Suppressor macrophage treated with lipopolysaccharide for 4 hours (primary cell): ENCODE data around the gene NALCN.

Source experiments
- DNase-seq: peaks from one replicate; pipeline ENCODE4 v3.0.0-alpha.2; 2020

NALCN gene

DNA sequence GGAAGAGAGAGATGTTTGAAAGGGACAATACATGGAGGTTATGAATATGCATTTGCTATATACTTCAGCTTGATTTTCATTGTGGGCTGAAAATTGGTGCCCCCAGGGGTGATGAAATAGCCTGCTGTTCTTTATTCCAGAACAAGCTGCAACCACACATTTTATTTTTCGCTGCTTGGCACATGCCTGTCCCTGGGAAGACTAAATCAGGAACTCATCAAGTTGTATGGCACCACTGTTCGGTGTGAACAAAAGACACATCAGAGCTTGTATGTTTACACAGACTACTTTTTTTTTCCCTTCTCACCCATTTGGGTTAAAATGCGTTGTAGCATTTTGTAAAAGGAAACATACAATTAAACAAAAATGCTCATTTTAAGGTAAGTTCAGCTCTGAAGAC lies 230.7 kb downstream of the NALCN start:
- DNase-seq: no peak

DNA sequence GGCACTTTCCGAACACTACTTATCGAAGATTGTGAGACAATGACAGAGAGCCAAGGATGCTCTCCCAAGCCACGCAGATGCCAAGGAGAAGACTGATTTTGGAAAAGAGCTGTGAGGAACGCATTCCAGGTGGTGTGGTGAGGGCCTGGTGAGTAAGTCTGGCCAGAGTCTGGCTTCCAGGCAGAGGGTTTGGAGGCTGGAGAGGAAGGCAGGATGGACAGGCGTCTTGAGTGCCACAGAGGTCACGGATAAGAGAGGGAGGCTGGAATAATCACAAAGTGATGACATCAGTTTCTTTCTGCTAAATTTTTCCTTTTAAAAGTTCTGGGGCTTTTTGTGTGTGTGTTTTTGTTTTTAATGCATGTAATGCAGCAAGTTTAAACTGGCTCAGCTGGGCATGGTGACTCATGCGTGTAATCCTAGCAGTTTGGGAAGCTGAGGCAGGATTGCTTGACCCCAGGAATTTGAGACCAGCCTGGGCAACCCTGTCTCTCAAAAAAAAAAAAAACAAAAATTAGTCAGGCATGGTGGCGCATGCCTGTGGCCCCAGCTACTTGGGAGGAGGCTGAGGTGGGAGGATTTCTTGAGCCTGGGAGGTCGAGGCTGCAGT lies 235.1 kb downstream of the NALCN start:
- DNase-seq: no peak

DNA sequence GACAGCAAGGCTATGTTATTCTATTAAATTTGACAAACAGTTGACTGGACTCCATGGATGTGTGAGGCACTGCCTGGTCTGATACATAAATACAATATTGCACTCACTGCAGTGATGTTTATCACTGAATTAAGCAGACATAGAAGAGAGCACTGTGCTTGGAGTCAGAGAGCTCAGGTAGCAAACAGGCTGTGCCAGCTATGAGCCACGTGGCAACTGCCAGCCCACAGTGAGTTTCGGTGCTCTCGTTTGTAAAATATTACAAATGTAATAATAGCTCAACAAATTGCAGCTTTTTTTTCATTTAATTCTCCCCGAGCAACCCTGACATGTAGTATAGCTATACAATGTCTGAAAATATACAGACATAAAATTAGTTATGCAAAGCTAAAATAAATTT lies 237.3 kb downstream of the NALCN start:
- DNase-seq: no peak

DNA sequence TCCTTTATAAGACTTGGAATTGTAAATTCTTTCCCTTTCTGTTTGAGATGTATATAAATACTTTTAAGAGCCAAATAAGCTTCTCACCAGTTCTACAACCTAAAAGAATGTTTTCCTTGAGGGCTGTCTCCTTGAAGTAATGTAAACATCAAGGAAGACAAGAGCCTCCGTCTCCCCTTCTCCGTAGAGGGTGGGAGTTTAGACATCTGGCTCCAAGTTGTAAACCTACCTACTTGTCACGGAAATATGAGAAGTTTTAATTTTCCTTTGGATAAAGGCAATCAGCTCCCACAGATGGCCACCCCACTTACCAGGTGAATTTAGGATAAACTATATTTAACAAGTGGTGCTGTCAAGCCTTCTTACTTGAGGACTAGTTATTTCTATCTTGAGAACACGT lies 237.9 kb downstream of the NALCN start:
- no peak for DNase-seq

DNA sequence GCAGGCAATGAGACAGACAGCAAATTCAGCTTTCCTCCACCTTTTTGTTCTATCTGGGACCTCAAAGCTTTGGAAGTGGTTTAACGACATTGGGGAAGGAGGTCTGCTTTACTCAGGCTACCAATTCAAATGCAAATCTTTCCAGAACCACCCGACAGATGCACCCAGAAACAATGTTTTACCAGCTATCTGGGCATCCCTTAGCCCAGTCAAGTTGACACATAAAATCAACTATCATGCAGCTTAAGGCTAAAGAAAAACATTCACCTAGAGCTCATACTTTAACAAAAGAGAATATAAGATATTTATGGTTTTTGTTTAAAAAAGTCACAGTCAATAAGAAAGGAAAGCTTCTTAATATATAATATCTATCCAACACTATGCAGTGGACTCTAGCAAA lies 246.0 kb downstream of the NALCN start:
- DNase-seq: no peak

DNA sequence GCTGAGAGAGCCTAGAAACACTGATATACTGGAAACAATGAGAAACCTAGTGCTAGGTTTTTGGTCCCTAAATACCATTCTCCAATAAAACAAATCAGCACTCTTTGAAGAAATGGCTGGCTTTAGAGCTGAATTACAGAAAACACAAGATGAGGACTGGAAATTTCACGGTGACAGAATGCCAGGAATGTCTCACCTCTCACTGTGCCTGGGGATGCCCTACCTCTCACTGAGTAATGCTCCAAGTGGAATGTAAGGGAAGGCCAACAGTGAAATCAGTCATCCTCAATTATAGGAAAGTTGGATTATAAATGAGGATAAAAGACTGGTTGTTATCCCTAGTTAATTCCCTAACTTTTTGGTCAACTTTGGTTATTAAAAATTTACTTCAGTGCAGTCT lies 259.0 kb downstream of the NALCN start:
- DNase-seq: no peak

DNA sequence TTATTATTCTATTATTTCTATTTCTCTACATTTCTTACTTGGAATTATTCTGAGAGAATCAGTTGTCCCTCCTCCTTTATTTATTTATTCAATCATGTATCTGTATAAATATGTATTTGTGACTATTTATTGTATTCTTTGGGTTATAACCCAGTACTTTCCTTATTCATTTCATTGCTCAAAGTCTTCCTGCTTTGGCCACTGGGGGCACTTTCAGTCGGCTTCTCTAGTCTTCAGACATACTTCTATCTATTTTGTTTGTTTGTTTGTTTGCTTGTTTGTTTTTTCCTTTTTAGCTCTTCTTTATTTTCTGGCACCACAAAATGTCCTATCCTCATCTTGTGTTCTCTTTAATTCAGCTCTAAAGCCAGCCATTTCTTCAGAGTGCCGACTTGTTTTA lies 260.4 kb downstream of the NALCN start:
- DNase-seq: no peak

DNA sequence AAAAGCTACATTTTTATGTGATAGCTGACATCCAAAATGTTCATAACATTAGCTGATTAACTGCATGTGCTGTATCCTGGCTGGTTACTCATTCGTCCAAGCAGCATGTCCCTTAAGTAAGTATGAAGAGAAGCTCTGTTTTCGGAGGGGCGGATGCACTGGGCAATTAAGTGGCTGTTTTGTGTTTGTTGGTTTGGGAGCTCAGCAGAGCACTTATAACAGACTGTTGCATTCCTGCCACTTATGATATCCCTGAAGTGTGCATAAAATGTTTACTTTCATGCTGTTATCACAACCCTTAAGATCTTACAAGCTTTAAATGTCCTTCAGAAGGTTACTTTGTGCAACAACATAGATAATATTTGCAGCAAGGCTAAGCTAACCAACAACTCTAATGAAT lies 264.1 kb downstream of the NALCN start:
- no peak for DNase-seq

DNA sequence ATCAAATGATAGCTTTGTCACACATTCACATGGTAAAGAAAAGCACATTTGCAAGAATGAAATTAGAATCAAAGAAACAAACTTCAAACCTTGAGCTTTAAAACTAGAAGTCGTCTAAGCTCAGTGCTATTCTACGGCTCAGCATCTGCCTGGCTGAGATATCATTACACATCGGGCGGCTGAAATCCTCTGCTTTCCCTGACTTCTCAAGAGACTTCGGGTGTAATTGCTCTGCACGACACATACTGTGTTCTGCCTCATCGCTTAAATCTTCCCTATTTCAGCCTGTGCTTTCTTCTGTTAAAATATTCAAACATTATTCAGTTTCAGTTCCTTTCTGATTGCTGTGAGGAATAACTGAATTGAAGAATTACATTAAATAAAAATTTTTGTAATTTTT lies 265.3 kb downstream of the NALCN start:
- no peak for DNase-seq

DNA sequence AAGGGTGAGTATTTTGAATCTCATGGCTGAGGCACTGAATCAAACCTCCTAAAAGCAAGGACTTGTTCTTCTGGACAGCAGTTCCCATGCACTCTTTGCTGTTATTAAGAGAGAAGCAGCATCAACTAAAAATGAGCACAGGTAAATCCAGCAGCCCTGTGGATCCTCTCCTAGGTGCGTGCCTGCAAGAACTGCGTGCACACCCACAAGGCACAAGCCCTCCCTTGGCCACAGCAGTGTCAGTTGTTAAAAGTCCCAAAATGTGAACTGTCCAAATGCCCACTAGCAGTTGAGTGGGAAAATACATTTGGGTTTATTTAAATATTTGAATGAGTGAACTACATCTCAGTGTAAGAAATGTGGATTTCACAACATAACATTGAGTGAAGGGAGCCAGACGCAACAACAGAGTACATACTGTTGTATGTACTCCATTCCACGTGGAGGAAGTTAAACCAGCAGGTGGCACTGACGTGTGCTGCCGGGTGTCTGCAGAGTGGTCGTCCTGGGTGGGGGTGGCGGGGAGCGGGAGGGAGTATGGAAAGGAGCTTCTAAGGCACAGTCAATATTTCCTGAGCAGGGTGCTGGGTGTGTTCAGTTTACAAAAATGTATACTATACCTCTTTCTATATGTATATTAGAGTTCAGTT lies 266.4 kb downstream of the NALCN start:
- DNase-seq: no peak

DNA sequence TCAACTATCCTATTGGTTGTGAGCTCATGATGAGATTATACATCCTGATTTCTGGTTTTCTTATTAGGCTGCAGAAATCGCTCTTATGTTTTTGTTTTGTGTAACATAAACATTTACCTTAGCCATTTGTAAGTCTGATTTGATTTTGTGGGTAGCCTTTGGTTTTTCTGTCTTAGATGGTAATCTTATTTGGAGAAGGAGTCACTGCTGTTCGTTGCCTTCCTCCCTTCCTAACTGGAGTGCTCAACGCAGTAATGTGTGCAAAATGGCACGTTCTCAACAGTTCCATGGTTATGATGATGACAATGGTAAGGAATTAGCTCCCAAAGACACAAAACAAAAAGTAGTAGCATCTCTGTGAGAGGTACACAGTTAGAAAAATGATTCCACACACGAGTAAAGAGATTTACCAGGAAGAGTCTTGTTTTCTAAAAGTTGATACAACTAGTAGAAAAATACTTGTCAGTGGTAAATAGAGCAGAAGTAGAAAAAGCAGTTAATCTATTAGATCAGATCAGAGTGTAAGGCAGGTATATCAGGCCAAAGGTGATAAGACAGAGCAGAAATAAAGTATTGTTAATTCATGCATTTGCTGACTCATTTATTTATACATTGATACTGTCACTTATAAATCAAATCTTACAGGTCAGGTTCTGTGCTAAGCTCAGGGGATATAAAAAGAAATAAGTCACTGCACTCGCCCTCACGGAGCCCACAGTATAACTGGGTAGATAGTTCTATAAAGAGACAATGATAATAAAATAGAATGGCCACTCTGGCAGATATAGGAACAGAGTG lies 270.0 kb downstream of the NALCN start:
- DNase-seq: no peak

DNA sequence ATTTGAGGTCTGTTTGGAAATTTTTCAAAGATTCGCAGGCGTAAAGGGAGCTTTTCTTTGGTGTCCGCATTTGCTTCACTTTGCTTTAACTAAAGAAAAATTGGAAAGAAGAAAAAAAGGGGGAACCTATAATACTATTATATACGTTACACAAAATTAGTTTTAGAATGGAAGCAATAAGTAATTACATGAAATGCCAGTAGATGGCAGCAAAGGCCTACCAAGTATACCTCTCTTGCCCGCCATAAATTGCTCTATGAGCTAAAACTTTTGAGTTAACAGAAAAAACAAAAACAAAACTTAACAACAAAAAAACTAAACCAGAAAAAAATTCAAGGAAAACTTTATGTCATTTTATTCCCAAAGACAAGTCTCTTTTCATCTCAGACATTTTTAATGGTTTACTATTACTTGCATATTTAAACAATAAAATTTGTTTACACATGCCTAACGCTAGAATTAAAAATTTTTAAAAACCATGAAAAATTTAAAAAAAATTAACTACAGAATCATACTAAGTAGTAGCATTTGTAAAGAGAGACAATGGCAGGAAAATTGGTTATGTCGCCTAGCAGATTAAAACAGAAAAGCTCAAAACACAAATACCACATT lies 271.4 kb downstream of the NALCN start:
- peak; percentile 63 for DNase-seq

DNA sequence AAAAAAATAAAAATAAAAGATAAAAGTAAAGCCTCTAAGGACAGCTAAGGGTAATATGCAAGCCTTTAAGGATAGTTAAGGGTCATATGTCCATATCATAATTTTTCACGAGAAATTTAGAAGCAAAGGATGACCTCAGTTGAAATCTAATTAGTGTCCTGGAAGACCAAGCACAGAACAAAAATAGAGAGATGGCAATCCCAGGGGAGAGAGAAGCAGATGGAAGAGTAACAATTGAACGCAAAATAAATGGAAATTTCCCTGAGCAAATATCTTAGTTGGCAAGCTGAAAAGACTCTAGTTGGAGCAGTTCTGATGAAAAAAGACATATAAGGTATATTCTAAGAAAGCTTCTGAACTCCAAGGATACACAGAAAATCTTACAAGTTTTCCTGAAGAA lies 275.4 kb downstream of the NALCN start:
- no peak for DNase-seq

DNA sequence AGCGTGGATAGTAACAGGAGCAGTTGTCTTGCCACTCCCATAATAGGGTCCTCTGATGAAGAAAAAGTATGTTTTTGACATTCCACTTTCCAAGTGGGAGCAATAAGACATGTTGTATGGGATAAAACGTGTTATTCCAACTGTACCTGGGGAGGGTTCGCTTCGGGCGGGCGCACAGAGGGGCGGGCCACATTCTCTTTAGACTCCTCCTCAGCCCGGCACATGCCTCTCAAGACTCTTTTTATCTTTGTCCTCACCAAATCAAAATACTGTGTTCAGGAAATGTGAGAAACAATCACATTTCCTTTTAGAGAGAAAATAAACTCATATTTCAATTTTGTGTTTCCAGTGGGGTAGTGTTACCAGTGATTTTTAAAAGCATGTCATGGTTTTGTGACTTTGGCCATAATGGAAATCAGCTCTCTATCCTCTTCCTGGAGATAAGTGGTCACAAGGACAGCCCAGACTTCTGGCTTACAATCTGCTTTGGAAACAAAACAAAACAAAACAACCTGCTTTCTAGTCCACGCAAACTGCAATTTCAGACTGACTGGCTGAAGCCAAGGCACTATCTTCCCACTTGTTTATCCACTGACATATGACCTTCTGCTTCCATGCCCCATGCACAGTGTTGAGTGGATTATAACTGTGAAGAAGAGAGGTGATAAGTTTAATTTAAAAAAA lies 276.1 kb downstream of the NALCN start:
- no peak for DNase-seq

DNA sequence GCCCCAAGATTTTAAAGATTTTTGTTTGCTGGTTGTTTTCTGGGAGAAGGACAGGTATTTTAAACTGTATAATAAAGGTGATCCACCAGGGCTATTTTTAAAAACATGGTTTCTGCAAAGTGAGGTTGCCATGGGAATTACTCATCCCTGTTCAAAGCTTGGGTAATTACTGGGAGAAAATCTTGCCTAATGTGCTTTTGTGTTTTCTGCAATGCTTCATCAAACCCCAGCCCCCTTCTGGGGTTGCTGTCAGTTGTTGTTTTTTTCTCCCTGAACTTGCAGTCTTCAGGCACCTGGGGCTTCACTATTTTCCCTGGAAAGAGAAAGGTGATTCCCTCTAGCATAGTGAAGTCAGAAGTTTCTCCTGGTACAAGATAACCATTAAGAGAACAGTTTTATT lies 277.2 kb downstream of the NALCN start:
- no peak for DNase-seq

DNA sequence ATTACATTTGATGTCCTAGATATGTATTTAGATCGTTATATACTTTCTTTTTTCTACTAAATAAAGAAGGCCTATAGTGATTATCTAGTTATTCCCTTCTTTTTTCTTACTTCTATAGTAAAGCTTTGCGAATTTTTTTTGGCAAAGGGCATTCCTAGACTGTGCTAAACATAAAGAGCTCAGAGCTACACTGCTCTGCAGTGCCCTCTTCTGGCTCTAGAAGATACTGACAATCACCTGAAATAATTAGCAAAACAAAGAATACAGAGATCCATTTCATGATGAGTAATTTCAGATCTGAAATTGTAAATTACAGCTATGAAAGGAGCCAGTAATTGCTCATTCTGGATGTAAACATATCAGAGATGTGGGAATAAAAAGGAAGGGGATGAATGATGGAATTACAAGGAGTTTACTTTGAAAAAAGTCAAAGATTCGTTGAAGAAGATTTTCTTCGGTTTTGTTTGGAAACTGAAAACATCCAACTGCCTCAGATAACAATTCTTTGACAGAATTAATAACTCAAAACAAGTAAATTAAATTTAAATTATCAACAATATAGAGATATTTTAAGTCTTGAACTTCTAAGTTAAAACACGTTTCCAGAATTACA lies 288.5 kb downstream of the NALCN start:
- peak; percentile 46 for DNase-seq

DNA sequence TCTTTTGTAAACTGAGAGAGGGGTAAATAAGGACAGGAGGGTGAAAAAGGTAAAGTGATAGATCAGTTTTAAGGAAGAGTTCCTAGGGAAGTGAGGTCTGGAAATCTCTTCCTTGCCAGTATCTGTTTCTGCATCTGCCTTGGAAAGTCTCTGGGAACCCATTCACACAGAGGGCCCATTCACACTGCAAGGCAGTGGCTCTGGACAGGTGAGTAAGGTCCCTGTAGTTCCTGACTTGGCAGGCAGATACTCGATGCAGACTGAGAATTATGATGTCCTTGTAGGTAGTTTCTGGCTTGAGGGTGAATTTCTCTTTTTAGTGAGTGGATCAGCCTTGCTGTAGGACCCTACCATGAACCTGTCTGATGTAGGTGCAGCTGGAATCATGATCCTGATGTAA lies 293.3 kb downstream of the NALCN start:
- DNase-seq: no peak

DNA sequence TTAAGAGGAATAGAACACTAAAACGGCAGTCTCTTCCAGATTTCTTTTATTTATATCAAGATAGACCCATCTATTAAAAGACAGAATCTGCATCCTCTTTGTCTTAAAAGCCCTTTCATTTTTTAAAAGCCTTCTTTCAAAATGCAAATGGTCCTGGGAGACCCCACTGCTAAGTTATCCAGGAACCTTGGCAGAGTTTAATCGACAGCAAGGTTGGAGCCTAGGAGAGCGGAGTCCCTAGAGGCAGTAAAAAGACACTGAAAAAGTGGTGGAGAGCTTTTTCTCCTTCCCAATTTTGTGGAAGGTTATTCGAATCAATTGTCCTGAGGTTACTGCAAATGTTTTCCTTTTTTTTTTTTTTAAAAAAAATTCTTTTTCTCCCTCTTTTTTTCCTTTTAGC lies 294.7 kb downstream of the NALCN start:
- DNase-seq: no peak

DNA sequence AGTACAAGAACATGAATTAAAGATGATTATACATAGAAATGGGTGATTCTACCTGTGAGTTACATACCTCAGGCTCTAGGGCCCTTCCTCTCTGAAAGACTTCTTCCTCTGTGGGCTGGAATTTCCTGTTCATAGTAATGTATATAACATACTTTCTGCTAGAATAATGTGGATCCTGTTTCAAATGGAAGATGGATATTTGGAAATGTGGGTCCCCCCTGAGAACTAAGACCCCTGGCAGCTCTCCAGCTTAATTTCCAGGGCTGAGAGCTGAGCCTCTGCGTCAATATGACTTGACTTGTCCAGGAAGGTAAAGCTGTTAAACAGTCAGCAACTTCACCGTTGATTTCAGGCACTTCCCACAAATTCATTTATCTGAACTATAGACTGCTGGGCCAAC lies 296.3 kb downstream of the NALCN start:
- DNase-seq: no peak

DNA sequence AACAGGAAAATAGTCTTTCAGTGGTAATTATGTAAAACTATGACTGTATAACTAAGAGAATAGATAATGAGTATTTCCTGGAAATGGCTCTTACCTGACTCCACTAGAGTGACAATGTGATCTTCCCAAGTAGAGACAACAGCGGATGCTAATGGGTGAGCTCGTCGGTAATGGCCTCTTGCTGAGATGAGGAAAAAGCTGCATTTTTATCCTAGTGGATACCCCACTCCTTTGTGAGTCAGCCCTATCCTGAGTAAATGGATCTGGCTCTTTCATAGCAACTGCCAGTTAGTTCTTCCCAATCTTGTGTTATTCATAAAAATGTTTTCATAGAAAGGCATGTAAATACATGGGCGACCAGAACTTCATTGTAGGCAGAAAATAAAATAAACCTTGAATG lies 299.5 kb downstream of the NALCN start:
- DNase-seq: no peak

DNA sequence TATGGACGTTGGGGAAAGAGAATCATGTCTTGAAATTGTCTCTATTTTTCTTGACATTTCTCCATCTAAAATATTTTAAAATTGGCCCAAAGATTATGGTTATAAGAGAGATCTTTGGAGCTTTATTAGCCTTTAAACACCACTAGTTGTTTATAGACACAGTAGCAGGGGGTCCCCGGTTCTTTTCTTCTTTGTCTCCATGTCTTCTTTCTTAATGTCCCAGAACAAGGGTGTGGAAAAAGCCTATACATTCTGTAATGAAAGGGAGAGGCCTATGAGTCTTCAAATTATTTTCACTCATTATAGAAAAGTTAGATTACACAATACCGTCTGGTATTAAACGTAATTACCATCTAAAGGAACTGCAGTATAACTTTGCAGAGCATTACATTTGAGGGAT lies 300.0 kb downstream of the NALCN start:
- no peak for DNase-seq

DNA sequence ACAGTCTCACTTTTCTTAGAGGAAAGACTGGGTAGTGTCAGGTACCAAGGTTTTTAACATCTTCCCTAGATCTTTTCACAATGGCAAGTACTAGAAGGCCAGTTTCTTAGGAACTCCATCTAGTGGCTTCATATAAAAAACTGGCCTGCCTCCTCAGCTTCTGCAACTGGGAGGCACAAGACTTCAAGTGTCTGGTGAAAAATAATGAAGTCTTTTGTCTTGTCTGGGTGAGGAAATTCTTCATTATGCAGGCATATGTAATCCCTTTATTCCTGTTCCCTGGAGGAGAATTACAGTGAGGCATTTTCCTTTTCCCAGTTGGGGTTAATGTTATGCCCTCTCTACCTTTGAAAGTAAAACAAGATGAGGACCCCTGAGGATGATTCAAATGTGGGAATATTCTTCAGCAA lies 300.5 kb downstream of the NALCN start:
- no peak for DNase-seq

DNA sequence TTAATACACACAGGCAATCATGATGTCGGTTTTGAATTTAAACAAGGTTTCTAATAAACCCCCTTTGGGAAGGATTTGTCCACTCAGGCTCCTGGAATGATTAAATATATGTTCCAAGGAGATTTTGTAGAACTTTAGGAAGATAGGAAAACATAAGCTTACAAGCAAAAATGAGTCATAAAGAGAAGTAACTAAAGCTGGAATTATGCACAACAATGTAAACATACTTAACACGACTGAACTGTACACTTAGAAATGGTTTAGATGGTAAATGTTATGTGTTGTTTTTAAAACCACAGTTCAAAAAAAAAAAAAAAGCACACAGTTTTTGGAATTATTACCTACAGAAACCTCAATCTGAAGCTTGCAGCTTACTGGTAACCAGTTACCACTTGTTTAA lies 304.4 kb downstream of the NALCN start:
- DNase-seq: no peak
